ENCODE data around the gene MFNG. TPM values are rescaled to one million over a fixed set of nuclear protein-coding genes. Genes with fewer than 3 reads are reported as not detected.
"Not testable (repeated sequence)": the region's sequence is repeated elsewhere in the genome, so short reads cannot be mapped to it uniquely, and the experiment has no call there.

The MFNG gene
- total RNA-seq, 1 experiment from 2014 or later = 4.5 TPM

DNA sequence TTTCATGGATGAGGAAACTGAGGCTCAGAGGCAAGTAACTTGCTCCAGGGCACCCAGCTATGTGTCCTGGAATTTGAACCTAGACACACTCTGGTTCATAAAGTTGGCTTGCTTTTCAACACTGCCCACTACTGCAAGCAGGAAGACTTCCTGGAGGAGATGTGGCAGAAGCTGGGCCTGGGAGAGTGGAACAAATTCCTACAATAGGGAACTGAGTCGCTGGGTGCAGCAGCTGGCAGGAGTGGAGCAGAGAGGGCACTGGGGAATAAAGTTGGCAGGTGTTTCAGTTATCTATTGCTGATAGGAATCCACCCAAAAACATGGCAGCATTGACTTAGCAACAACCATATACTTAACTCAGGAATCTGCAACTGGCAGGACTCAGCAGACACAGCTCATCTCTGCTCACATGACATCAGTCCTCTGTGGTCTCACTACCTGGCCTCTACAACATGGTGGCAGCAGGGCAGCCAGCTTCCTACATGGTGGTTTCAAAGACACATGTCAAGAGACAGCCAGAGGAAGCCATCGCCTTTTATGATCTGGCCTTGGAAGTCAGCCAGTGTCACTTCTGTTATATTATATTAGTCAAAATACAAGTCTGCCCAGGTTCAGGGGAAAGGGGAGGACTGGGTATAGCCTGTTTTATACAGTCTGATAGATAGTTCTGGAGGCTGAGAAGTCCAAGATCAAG lies 43.6 kb upstream of the MFNG start:
- Histone ChIP-seq H3K9me3 (ENCODE audit: control insufficient read depth in 1 of 2, insufficient read depth in 1 of 2, low read depth in 1 of 2, low read length in 2 of 2) (no peaks in the 10 kb centered on the region), H3K4me3 (replicated peaks in 1 of 2; ENCODE audit: low read depth in 1 of 2, low read length in 2 of 2) (no peak overlapping the region), H3K9ac (ENCODE audit: low read length) (no peak overlapping the region), H3K27me3 (ENCODE audit: insufficient read depth, low read length) (no peaks in the 10 kb centered on the region), H3K4me2 (ENCODE audit: low read length) (no peak overlapping the region), H3K79me2 (ENCODE audit: insufficient read depth, low read length) (no peaks in the 10 kb centered on the region), H3K36me3 (ENCODE audit: control insufficient read depth in 1 of 2, insufficient read depth in 2 of 2, low read length in 2 of 2) (no peaks in the 10 kb centered on the region), H3K9me2 (ENCODE audit: insufficient read depth) (no peaks in the 10 kb centered on the region), H2AFZ (ENCODE audit: low read depth, low read length, poor library complexity, severe bottlenecking) (no peak overlapping the region), H3K27ac (ENCODE audit: low read depth, low read length) (no peak overlapping the region), H4K20me1 (ENCODE audit: insufficient read depth) (no peaks in the 10 kb centered on the region), H3K4me1 (ENCODE audit: control insufficient read depth in 1 of 2, insufficient read depth in 2 of 2, low read length in 2 of 2) (peaks cover 30 to 56% of the 10 kb centered on the region in 2 experiments)
- RAD21 ChIA-PET (ENCODE audit: low non-redundant PET in 1 of 2, low total read pairs in 2 of 2, uncharacterized antibody in 2 of 2, unreplicated experiment in 2 of 2) = no interaction called here
- no peak for DNase-seq (ENCODE audit: low read depth, low spot score)
- POLR2A ChIA-PET = no interaction called here
- CTCF ChIA-PET = no interaction called here
- no TSS peak for BruUV-seq (replicated peaks)
- ATAC-seq = no peak
- intact Hi-C loops (cut with micrococcal nuclease) = no loop called here
- TF ChIP-seq POLR2A (IDR thresholded peaks at IDR 0.05; ENCODE audit: borderline replicate concordance, extremely low read depth, insufficient read depth, insufficient read length) = no peak

DNA sequence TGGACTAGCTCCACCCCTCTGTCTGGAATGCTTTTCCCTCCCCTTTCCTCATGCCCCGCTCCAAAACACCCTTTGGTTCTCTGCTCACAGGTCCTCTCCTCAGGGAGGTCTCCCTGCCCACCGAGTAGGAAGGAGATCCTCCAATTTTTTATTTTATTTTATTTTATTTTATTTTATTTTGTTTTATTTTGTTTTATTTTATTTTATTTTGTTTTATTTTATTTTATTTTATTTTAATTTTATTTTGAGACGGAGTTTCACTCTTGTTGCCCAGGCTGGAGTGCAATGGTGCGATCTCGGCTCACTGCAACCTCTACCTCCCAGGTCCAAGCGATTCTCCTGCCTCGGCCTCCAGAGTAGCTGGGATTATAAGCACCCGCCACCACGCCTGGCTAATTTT lies 41.8 kb upstream of the MFNG start:
- H3K9me2 ChIP-seq (ENCODE audit: insufficient read depth); H3K9ac ChIP-seq (ENCODE audit: low read length); intact Hi-C loops (cut with micrococcal nuclease); RAD21 ChIA-PET (ENCODE audit: low non-redundant PET in 1 of 2, low total read pairs in 2 of 2, uncharacterized antibody in 2 of 2, unreplicated experiment in 2 of 2); H3K27me3 ChIP-seq (ENCODE audit: insufficient read depth, low read length); DNase-seq (ENCODE audit: low read depth, low spot score); H3K4me3 ChIP-seq (replicated peaks in 1 of 2; ENCODE audit: low read depth in 1 of 2, low read length in 2 of 2); H3K36me3 ChIP-seq (ENCODE audit: control insufficient read depth in 1 of 2, insufficient read depth in 2 of 2, low read length in 2 of 2); H3K27ac ChIP-seq (ENCODE audit: low read depth, low read length); H3K79me2 ChIP-seq (ENCODE audit: insufficient read depth, low read length); H2AFZ ChIP-seq (ENCODE audit: low read depth, low read length, poor library complexity, severe bottlenecking); POLR2A ChIA-PET; H4K20me1 ChIP-seq (ENCODE audit: insufficient read depth); BruUV-seq (replicated peaks); ATAC-seq; H3K9me3 ChIP-seq (ENCODE audit: control insufficient read depth in 1 of 2, insufficient read depth in 1 of 2, low read depth in 1 of 2, low read length in 2 of 2): not testable (repeated sequence)
- H3K4me1 ChIP-seq (ENCODE audit: control insufficient read depth in 1 of 2, insufficient read depth in 2 of 2, low read length in 2 of 2) = peaks cover 19 to 51% of the 10 kb centered on the region in 2 experiments
- H3K4me2 ChIP-seq (ENCODE audit: low read length) = 0 out of 2 replicates have a peak overlapping the region, but pooled peaks have one; percentile 1
- CTCF ChIA-PET = interaction anchor here (1.0 to 1.5 kb wide), 3 partner anchors 11 to 211 kb away, joined by 3 read pairs; no protein-coding TSS in a partner anchor

GRCh38 chr22:37527081-37527752 lies 41.0 kb upstream of the MFNG start:
- H3K27ac ChIP-seq (ENCODE audit: low read depth, low read length); H3K79me2 ChIP-seq (ENCODE audit: insufficient read depth, low read length); H3K27me3 ChIP-seq (ENCODE audit: insufficient read depth, low read length); H3K9me2 ChIP-seq (ENCODE audit: insufficient read depth); ATAC-seq; H2AFZ ChIP-seq (ENCODE audit: low read depth, low read length, poor library complexity, severe bottlenecking); DNase-seq (ENCODE audit: low read depth, low spot score); H3K9ac ChIP-seq (ENCODE audit: low read length); H4K20me1 ChIP-seq (ENCODE audit: insufficient read depth); POLR2A ChIA-PET; intact Hi-C loops (cut with micrococcal nuclease); H3K4me3 ChIP-seq (replicated peaks in 1 of 2; ENCODE audit: low read depth in 1 of 2, low read length in 2 of 2); BruUV-seq (replicated peaks); H3K9me3 ChIP-seq (ENCODE audit: control insufficient read depth in 1 of 2, insufficient read depth in 1 of 2, low read depth in 1 of 2, low read length in 2 of 2); H3K36me3 ChIP-seq (ENCODE audit: control insufficient read depth in 1 of 2, insufficient read depth in 2 of 2, low read length in 2 of 2); RAD21 ChIA-PET (ENCODE audit: low non-redundant PET in 1 of 2, low total read pairs in 2 of 2, uncharacterized antibody in 2 of 2, unreplicated experiment in 2 of 2): not testable (repeated sequence)
- Histone ChIP-seq H3K4me1 (ENCODE audit: control insufficient read depth in 1 of 2, insufficient read depth in 2 of 2, low read length in 2 of 2) (peaks cover 19 to 54% of the 10 kb centered on the region in 2 experiments), H3K4me2 (ENCODE audit: low read length) (0 out of 2 replicates have a peak overlapping the region, but pooled peaks have one; percentile 1)
- CTCF ChIA-PET = interaction anchor here (1.0 to 2.7 kb wide), 4 partner anchors 12 to 211 kb away, joined by 3 to 10 read pairs (median 3); no protein-coding TSS in a partner anchor

All from HCT116 (cell line).